ENCODE measurements around the gene PFKP. TPM values are rescaled to one million over a fixed set of nuclear protein-coding genes. Genes with fewer than 3 reads are reported as not detected.

Gene PFKP
- total RNA-seq, 2 donors from 2014 or later, result 58.0 to 82.3 TPM

DNA sequence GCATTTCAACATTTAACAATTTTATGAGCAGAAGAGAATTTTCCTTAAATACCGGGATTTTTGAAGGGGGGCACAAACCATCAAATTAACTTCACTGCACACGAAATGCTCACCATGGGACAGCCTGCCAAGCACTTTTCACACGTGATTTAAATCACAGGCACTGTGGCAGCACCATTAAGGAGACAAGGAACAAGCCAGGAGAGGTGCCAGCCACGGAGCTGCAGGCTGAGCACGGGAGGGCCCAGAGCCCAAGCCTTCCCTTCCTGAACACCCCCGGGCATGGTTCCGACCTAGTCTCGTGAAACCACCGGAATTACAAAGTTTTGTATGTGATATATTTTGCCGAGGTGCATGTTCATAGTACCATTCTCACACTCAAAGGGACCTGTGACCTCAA, 91.8 kb downstream of the PFKP start:
- peaks cover 85% of the 10 kb centered on the region for H3K36me3 ChIP-seq (ENCODE audit: control insufficient read depth, insufficient read depth, low read length)
- no peak overlapping the region for H3K4me3 ChIP-seq (ENCODE audit: low read length)
- Mint-ChIP-seq H3K27me3 (ENCODE audit: insufficient read depth) (no peaks in the 10 kb centered on the region), H3K4me3 (no peak overlapping the region), H3K4me1 (no peaks in the 10 kb centered on the region), H3K36me3 (ENCODE audit: low read depth) (peaks cover 72% of the 10 kb centered on the region), H3K9me3 (no peaks in the 10 kb centered on the region), H3K27ac (no peak overlapping the region)
- no peaks in the 10 kb centered on the region for H3K4me1 ChIP-seq (ENCODE audit: control insufficient read depth, insufficient read depth, low read length)
- H3K27ac ChIP-seq (ENCODE audit: low read depth, low read length), result no peak overlapping the region
- H3K9me3 ChIP-seq (ENCODE audit: control insufficient read depth, low read length), result no peaks in the 10 kb centered on the region
- no peaks in the 10 kb centered on the region for H3K27me3 ChIP-seq (ENCODE audit: control insufficient read depth, insufficient read depth, low read length, poor library complexity, severe bottlenecking)
- DNase-seq, result peak; percentile 19
- no peak overlapping the region for H3K9ac ChIP-seq (ENCODE audit: extremely low read depth, low read length, poor library complexity, severe bottlenecking)
- WGBS, 2 experiments (ENCODE audit: insufficient coverage in 1 of 2, insufficient read length in 1 of 2), result 89 to 94% methylated on average over 8 to 10 of the region's 10 CpGs
- TF ChIP-seq, protein P1, sequence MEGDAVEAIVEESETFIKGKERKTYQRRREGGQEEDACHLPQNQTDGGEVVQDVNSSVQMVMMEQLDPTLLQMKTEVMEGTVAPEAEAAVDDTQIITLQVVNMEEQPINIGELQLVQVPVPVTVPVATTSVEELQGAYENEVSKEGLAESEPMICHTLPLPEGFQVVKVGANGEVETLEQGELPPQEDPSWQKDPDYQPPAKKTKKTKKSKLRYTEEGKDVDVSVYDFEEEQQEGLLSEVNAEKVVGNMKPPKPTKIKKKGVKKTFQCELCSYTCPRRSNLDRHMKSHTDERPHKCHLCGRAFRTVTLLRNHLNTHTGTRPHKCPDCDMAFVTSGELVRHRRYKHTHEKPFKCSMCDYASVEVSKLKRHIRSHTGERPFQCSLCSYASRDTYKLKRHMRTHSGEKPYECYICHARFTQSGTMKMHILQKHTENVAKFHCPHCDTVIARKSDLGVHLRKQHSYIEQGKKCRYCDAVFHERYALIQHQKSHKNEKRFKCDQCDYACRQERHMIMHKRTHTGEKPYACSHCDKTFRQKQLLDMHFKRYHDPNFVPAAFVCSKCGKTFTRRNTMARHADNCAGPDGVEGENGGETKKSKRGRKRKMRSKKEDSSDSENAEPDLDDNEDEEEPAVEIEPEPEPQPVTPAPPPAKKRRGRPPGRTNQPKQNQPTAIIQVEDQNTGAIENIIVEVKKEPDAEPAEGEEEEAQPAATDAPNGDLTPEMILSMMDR (conservative IDR thresholded peaks at IDR 0.05), result no peak

DNA sequence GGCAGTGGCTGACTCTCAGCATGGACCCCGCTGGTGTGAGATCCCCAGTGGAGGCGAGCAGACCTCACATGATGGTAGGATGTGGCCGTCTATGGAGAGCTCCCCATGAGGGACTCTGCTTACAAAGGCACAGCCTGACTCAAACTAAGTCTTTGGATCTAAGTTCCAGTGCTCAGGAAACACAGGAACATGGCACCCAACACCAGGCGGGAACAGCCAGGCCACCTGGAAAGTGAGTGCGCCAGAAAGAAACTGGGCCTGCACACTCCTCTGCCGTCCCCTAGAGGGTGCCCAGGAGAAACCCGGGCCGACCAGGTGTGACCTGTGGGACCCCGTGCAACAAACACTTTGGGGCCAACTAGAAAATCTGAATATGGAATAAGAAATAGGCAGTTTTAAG, 95.2 kb downstream of the PFKP start:
- no peaks in the 10 kb centered on the region for H3K4me1 ChIP-seq (ENCODE audit: control insufficient read depth, insufficient read depth, low read length)
- H3K27ac Mint-ChIP-seq, result no peak overlapping the region
- WGBS, 2 experiments (ENCODE audit: insufficient coverage in 1 of 2, insufficient read length in 1 of 2), result 91 to 95% methylated on average over 3 to 9 of the region's 9 CpGs
- H3K4me1 Mint-ChIP-seq, result no peaks in the 10 kb centered on the region
- H3K36me3 ChIP-seq (ENCODE audit: control insufficient read depth, insufficient read depth, low read length), result peaks cover 80% of the 10 kb centered on the region
- no peak overlapping the region for H3K27ac ChIP-seq (ENCODE audit: low read depth, low read length)
- H3K27me3 Mint-ChIP-seq (ENCODE audit: insufficient read depth), result no peaks in the 10 kb centered on the region
- H3K4me3 Mint-ChIP-seq, result no peak overlapping the region
- H3K4me3 ChIP-seq (ENCODE audit: low read length), result no peak overlapping the region
- peak; percentile 75 for DNase-seq
- peaks cover 80% of the 10 kb centered on the region for H3K36me3 Mint-ChIP-seq (ENCODE audit: low read depth)
- H3K9me3 Mint-ChIP-seq, result no peaks in the 10 kb centered on the region
- no peaks in the 10 kb centered on the region for H3K9me3 ChIP-seq (ENCODE audit: control insufficient read depth, low read length)
- no peak overlapping the region for H3K9ac ChIP-seq (ENCODE audit: extremely low read depth, low read length, poor library complexity, severe bottlenecking)
- no peaks in the 10 kb centered on the region for H3K27me3 ChIP-seq (ENCODE audit: control insufficient read depth, insufficient read depth, low read length, poor library complexity, severe bottlenecking)
- TF ChIP-seq, protein P1 (conservative IDR thresholded peaks at IDR 0.05), result peak; percentile 65

DNA sequence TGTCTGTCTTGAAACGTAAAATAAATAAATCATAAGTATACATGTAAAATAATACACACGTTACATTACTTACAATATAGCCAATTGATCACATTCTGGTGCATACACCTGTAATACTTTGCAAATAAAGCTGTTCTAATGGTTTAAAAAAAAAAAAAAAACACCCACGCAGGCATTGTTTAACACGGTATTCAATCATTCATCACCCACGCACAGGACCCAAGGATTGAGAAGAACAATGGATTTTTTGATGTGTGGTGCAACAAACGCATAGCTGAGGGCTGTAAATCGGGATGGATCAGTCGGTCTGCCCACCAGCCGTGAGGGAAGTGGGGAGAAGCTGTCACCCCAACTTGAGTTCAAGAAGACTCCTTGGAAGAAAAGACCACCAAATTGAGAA, 96.5 kb downstream of the PFKP start:
- H3K9me3 Mint-ChIP-seq, result no peaks in the 10 kb centered on the region
- Histone ChIP-seq H3K36me3 (ENCODE audit: control insufficient read depth, insufficient read depth, low read length) (peaks cover 80% of the 10 kb centered on the region), H3K9me3 (ENCODE audit: control insufficient read depth, low read length) (no peaks in the 10 kb centered on the region), H3K4me3 (ENCODE audit: low read length) (no peak overlapping the region), H3K9ac (ENCODE audit: extremely low read depth, low read length, poor library complexity, severe bottlenecking) (no peak overlapping the region), H3K27me3 (ENCODE audit: control insufficient read depth, insufficient read depth, low read length, poor library complexity, severe bottlenecking) (no peaks in the 10 kb centered on the region), H3K4me1 (ENCODE audit: control insufficient read depth, insufficient read depth, low read length) (no peaks in the 10 kb centered on the region), H3K27ac (ENCODE audit: low read depth, low read length) (no peak overlapping the region)
- H3K27ac Mint-ChIP-seq, result no peak overlapping the region
- no peak overlapping the region for H3K4me3 Mint-ChIP-seq
- no peaks in the 10 kb centered on the region for H3K27me3 Mint-ChIP-seq (ENCODE audit: insufficient read depth)
- H3K36me3 Mint-ChIP-seq (ENCODE audit: low read depth), result peaks cover 78% of the 10 kb centered on the region
- TF ChIP-seq, protein P1 (conservative IDR thresholded peaks at IDR 0.05), result no peak
- H3K4me1 Mint-ChIP-seq, result no peaks in the 10 kb centered on the region
- 84 to 97% methylated on average over 4 to 8 of the region's 9 CpGs for WGBS, 2 experiments (ENCODE audit: insufficient coverage in 1 of 2, insufficient read length in 1 of 2)
- DNase-seq, result no peak
